Activated B cell treated with CpG ODN at 0.5 μM for 24 hours (primary cell): Measurements from ENCODE around the gene S1PR4. TPM values are rescaled to one million over a fixed set of nuclear protein-coding genes. Genes with fewer than 3 reads are reported as not detected.
A peak's percentile ranks its signal among the peaks of the same experiment; 100 is the strongest.
"Not testable (repeated sequence)": the region's sequence is repeated elsewhere in the genome, so short reads cannot be mapped to it uniquely, and the experiment has no call there.

Experiments
- ATAC-seq: fragments of 200-7000 bp; cut with Tn5 transposase; one replicate; pipeline ENCODE4 v1.10.0; 2021; ENCODE audit warnings: low read depth, mild to moderate bottlenecking, moderate library complexity
- CTCF ChIA-PET: fragments of 350-600 bp; sonication (Branson Sonifier 250); formaldehyde crosslinking; loops from one replicate; lab custom pipeline; 2021; ENCODE audit warnings: antibody characterized with exemption; lab: Charles Lee
- POLR2A ChIA-PET: fragments of 350-600 bp; sonication (Branson Sonifier 250); formaldehyde crosslinking; loops from one replicate; lab custom pipeline; 2021; ENCODE audit warnings: antibody characterized with exemption; lab: Charles Lee
- DNase-seq: peaks from one replicate; pipeline ENCODE4 v3.0.0; 2022
- H3K27ac Mint-ChIP-seq: one replicate; pipeline ENCODE4 v1.8.0; 2020; ENCODE audit warnings: mixed read lengths
- H3K27me3 Mint-ChIP-seq: one replicate; pipeline ENCODE4 v1.8.0; 2021; ENCODE audit warnings: mixed read lengths
- H3K36me3 Mint-ChIP-seq: one replicate; pipeline ENCODE4 v1.8.0; 2021; ENCODE audit warnings: low read depth, mixed read lengths
- H3K4me1 Mint-ChIP-seq: one replicate; pipeline ENCODE4 v1.8.0; 2021; ENCODE audit warnings: mixed read lengths
- H3K4me3 Mint-ChIP-seq: one replicate; pipeline ENCODE4 v1.8.0; 2020; ENCODE audit warnings: mild to moderate bottlenecking, mixed read lengths
- H3K9me3 Mint-ChIP-seq: one replicate; pipeline ENCODE4 v1.8.0; 2020; ENCODE audit warnings: mixed read lengths
- CTCF ChIP-seq: fragments of 200-600 bp; IDR thresholded peaks from one replicate; pipeline ENCODE4 v1.8.0; 2022; ENCODE audit warnings: antibody characterized with exemption, mild to moderate bottlenecking
- intact Hi-C: fragments of 100-400 bp; cut with micrococcal nuclease; formaldehyde crosslinking; loops from one replicate; pipeline ENCODE4 v1.15.1; 2024
- total RNA-seq: library from RNA; stranded (reverse); gene quantifications from 2 replicates; pipeline ENCODE4 v1.2.3, GENCODE V29; 2022

The S1PR4 gene
- total RNA-seq, 1 donor from 2014 or later = 29.7 TPM

GRCh38 chr19:3150739-3151329 lies 27.7 kb upstream of the S1PR4 start:
- Mint-ChIP-seq H3K27ac (no peak overlapping the region), H3K9me3 (no peaks in the 10 kb centered on the region), H3K27me3 (peaks cover 4% of the 10 kb centered on the region), H3K36me3 (no peaks in the 10 kb centered on the region), H3K4me1 (peaks cover 12% of the 10 kb centered on the region), H3K4me3 (no peak overlapping the region)
- DNase-seq (no peak), ATAC-seq (no peak)
- intact Hi-C loops = no loop called here
- ChIA-PET CTCF (interaction anchor here (0.6 to 2.2 kb wide), 2 partner anchors 16 to 22 kb away, joined by 3 to 8 read pairs; no protein-coding TSS in a partner anchor), POLR2A (interaction anchor here (1.1 kb wide), 1 partner anchor 52 kb away, joined by 3 read pairs; no protein-coding TSS in a partner anchor)
- TF ChIP-seq CTCF = no peak

- TF ChIP-seq CTCF = no peak
- Mint-ChIP-seq H3K4me3 (no peak overlapping the region), H3K27me3 (peaks cover 3% of the 10 kb centered on the region), H3K9me3 (no peaks in the 10 kb centered on the region), H3K36me3 (no peaks in the 10 kb centered on the region), H3K27ac (no peak overlapping the region), H3K4me1 (peaks cover 6% of the 10 kb centered on the region)
- no peak for DNase-seq
- CTCF ChIA-PET = interaction anchor here (0.6 to 2.2 kb wide), 3 partner anchors 15 to 48 kb away, joined by 3 to 8 read pairs (median 3); no protein-coding TSS in a partner anchor
- ATAC-seq = no peak
- POLR2A ChIA-PET = interaction anchor here (0.6 to 1.2 kb wide), 3 partner anchors 9 to 161 kb away, joined by 3 to 4 read pairs (median 3); no protein-coding TSS in a partner anchor
- intact Hi-C loops = no loop called here
Measured at GRCh38 chr19:3151563-3152418, 26.8 kb upstream of the S1PR4 start.

- ATAC-seq (no peak), DNase-seq (no peak)
- Mint-ChIP-seq H3K27me3 (peaks cover 2% of the 10 kb centered on the region), H3K36me3 (no peaks in the 10 kb centered on the region), H3K27ac (no peak overlapping the region), H3K9me3 (no peaks in the 10 kb centered on the region), H3K4me1 (peaks cover 6% of the 10 kb centered on the region), H3K4me3 (no peak overlapping the region)
- POLR2A ChIA-PET = interaction anchor here (1.2 kb wide), 1 partner anchor 9 kb away, joined by 4 read pairs; no protein-coding TSS in a partner anchor
- CTCF ChIA-PET = interaction anchor here (1.2 to 2.2 kb wide), 2 partner anchors 24 to 49 kb away, joined by 3 to 8 read pairs; no protein-coding TSS in a partner anchor
- intact Hi-C loops = no loop called here
- TF ChIP-seq CTCF = no peak
Measured at GRCh38 chr19:3152419-3152780, 26.2 kb upstream of the S1PR4 start.

GRCh38 chr19:3153286-3154230 lies 25.0 kb upstream of the S1PR4 start:
- Mint-ChIP-seq H3K4me3 (no peak overlapping the region), H3K9me3 (no peaks in the 10 kb centered on the region), H3K36me3 (no peaks in the 10 kb centered on the region), H3K4me1 (peaks cover 6% of the 10 kb centered on the region), H3K27ac (no peak overlapping the region), H3K27me3 (peaks cover 2% of the 10 kb centered on the region)
- ChIA-PET CTCF (interaction anchor here (2.2 kb wide), 1 partner anchor 25 kb away, joined by 8 read pairs; no protein-coding TSS in a partner anchor), POLR2A (interaction anchor here (0.6 kb wide), 1 partner anchor 1315 kb away, joined by 6 read pairs; no protein-coding TSS in a partner anchor)
- no peak for TF ChIP-seq CTCF
- no peak for ATAC-seq
- intact Hi-C loops = loop anchor here (2.0 kb wide), 1 partner anchor 25 kb away; the partner anchor contains the start of gene S1PR4
- no peak for DNase-seq

- intact Hi-C loops = loop anchor here (2.0 kb wide), 1 partner anchor 24 kb away; the partner anchor contains the start of gene S1PR4
Measured at GRCh38 chr19:3154447-3154846, 24.1 kb upstream of the S1PR4 start.

More at GRCh38 chr19:3154447-3154846, 24.1 kb upstream of the S1PR4 start:
- H3K36me3 Mint-ChIP-seq, H3K27me3 Mint-ChIP-seq, ATAC-seq, CTCF ChIA-PET, H3K4me1 Mint-ChIP-seq, H3K9me3 Mint-ChIP-seq, DNase-seq: not testable (repeated sequence)
- peak overlapping the region; percentile 84 for H3K27ac Mint-ChIP-seq
- POLR2A ChIA-PET = interaction anchor here (0.6 to 1.7 kb wide), 2 partner anchors 24 to 1316 kb away, joined by 4 to 6 read pairs; partner anchors contain the start of gene S1PR4
- peak overlapping the region; percentile 72 for H3K4me3 Mint-ChIP-seq
